ENCODE data around the gene KIAA1143.
A peak's percentile ranks its signal among the peaks of the same experiment; 100 is the strongest.

The KIAA1143 gene

GRCh38 chr3:44761424-44762169 lies at the start of gene KIAA1143, which contains the start of gene KIF15:
Gene KIAA1143 (minus strand): TSS chr3:44761619. CDS start chr3:44761602, 17 bp downstream.
Gene KIF15 (plus strand): TSS chr3:44761794. CDS start chr3:44761866, 72 bp downstream.
- ATAC-seq: peak; percentile 97

GRCh38 chr3:44805960-44806359 lies 44.5 kb upstream of the KIAA1143 start:
- no peak for ATAC-seq

GRCh38 chr3:44803298-44803697 lies 41.9 kb upstream of the KIAA1143 start:
- ATAC-seq: no peak

- no peak for ATAC-seq
Measured at GRCh38 chr3:44802011-44802410, 40.6 kb upstream of the KIAA1143 start.

- no peak for ATAC-seq
Measured at GRCh38 chr3:44795197-44795596, 33.8 kb upstream of the KIAA1143 start.

- no peak for ATAC-seq
Measured at GRCh38 chr3:44782891-44783290, 21.5 kb upstream of the KIAA1143 start.

GRCh38 chr3:44772099-44772442 lies 10.7 kb upstream of the KIAA1143 start:
- no peak for ATAC-seq

- no peak for ATAC-seq
Measured at GRCh38 chr3:44771424-44772098, 10.1 kb upstream of the KIAA1143 start.

GRCh38 chr3:44764248-44764647 lies 2.8 kb upstream of the KIAA1143 start:
- no peak for ATAC-seq

- no peak for ATAC-seq
Measured at GRCh38 chr3:44762690-44763089, 1.3 kb upstream of the KIAA1143 start.

- ATAC-seq: no peak
Measured at GRCh38 chr3:44762170-44762677, 805 bp upstream of the KIAA1143 start.

- ATAC-seq: peak in 1 of 2 donors; percentile 3
Measured at GRCh38 chr3:44761101-44761423, 357 bp downstream of the KIAA1143 start.

GRCh38 chr3:44734646-44735168 lies 26.7 kb downstream of the KIAA1143 start:
- ATAC-seq: no peak

GRCh38 chr3:44729384-44729910 lies 32.0 kb downstream of the KIAA1143 start, which contains the start of gene ZNF501:
Gene ZNF501 (plus strand): TSS chr3:44729635. CDS start chr3:44734422, 4,787 bp downstream.
- peak; percentile 99 for ATAC-seq

- no peak for ATAC-seq
Measured at GRCh38 chr3:44722103-44722401, 39.4 kb downstream of the KIAA1143 start.

- ATAC-seq: no peak
Measured at GRCh38 chr3:44721231-44722102, 40.0 kb downstream of the KIAA1143 start.

GRCh38 chr3:44712455-44713075 lies 48.9 kb downstream of the KIAA1143 start, which contains the start of gene ZNF502:
Gene ZNF502 (plus strand): TSS chr3:44712660. CDS start chr3:44720262, 7,602 bp downstream.
- peak; percentile 85 to 92 for ATAC-seq
